ENCODE measurements around the gene C19orf44. TPM values are rescaled to one million over a fixed set of nuclear protein-coding genes. Genes with fewer than 3 reads are reported as not detected.
"Not testable (repeated sequence)": the region's sequence is repeated elsewhere in the genome, so short reads cannot be mapped to it uniquely, and the experiment has no call there.

Gene C19orf44
- total RNA-seq, 1 donor from 2014 or later = 13.2 TPM

DNA sequence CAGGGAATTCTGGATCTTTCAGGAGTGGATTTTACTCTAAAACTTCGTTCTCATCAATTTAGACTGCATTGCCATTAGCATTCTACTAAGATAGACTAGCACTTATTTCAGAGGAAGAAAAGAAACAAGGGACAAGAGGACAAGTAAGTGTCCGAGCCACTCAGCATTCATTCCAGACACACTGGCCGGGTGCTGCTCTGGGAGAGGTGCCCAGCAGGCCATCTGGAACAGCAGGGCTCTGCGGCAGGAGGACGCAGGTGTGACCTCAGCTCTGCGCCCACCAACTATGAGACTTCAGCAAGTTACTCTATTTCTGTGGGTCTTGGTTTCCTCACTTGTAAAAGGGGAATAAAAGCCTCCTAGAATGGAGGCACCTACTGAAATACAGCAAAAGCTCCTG lies 28.6 kb upstream of the C19orf44 start:
- H3K27me3 ChIP-seq = no peaks in the 10 kb centered on the region
- no peak overlapping the region for H3K4me2 ChIP-seq
- TF ChIP-seq EZH2 (IDR thresholded peaks at IDR 0.05) (no peak), EZH2phosphoT487 (IDR thresholded peaks at IDR 0.05) (no peak)
- TF ChIP-seq, protein P1, sequence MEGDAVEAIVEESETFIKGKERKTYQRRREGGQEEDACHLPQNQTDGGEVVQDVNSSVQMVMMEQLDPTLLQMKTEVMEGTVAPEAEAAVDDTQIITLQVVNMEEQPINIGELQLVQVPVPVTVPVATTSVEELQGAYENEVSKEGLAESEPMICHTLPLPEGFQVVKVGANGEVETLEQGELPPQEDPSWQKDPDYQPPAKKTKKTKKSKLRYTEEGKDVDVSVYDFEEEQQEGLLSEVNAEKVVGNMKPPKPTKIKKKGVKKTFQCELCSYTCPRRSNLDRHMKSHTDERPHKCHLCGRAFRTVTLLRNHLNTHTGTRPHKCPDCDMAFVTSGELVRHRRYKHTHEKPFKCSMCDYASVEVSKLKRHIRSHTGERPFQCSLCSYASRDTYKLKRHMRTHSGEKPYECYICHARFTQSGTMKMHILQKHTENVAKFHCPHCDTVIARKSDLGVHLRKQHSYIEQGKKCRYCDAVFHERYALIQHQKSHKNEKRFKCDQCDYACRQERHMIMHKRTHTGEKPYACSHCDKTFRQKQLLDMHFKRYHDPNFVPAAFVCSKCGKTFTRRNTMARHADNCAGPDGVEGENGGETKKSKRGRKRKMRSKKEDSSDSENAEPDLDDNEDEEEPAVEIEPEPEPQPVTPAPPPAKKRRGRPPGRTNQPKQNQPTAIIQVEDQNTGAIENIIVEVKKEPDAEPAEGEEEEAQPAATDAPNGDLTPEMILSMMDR (IDR thresholded peaks at IDR 0.05) = no peak
- peak overlapping the region; percentile 17 for H3K9ac ChIP-seq
- Mint-ChIP-seq H3K4me1 (peaks cover 52% of the 10 kb centered on the region), H3K4me3 (no peak overlapping the region), H3K36me3 (peaks cover 7% of the 10 kb centered on the region), H3K27me3 (ENCODE audit: insufficient read depth, low read depth) (no peaks in the 10 kb centered on the region), H3K9me3 (no peaks in the 10 kb centered on the region), H3K27ac (peak overlapping the region; percentile 16)
- H3F3A ChIP-seq (ENCODE audit: low read depth) = no peaks in the 10 kb centered on the region
- H3K36me3 ChIP-seq = no peaks in the 10 kb centered on the region
- DNase-seq (ENCODE audit: low spot score) = no peak
- peaks cover 90% of the 10 kb centered on the region for H3K79me2 ChIP-seq (ENCODE audit: low read depth)
- H3K4me1 ChIP-seq = peaks cover 12% of the 10 kb centered on the region
- no peaks in the 10 kb centered on the region for H3K9me3 ChIP-seq (ENCODE audit: low read depth)
- H4K20me1 ChIP-seq (ENCODE audit: low read depth) = peaks cover 89% of the 10 kb centered on the region
- no peak overlapping the region for H3K27ac ChIP-seq
- H2AFZ ChIP-seq (replicated peaks) = no peak overlapping the region
- no peak overlapping the region for H3K4me3 ChIP-seq

- H3K27ac ChIP-seq = no peak overlapping the region
- H3K4me2 ChIP-seq = peak overlapping the region; percentile 92
- peaks cover 60% of the 10 kb centered on the region for H4K20me1 ChIP-seq (ENCODE audit: low read depth)
- H3K9me3 ChIP-seq (ENCODE audit: low read depth) = no peaks in the 10 kb centered on the region
- H3K4me1 ChIP-seq = peaks cover 12% of the 10 kb centered on the region
- Mint-ChIP-seq H3K27ac (peak overlapping the region; percentile 11), H3K4me1 (peaks cover 37% of the 10 kb centered on the region), H3K4me3 (peak overlapping the region; percentile 96), H3K27me3 (ENCODE audit: insufficient read depth, low read depth) (peaks cover 5% of the 10 kb centered on the region), H3K36me3 (peaks cover 5% of the 10 kb centered on the region), H3K9me3 (peaks cover 2% of the 10 kb centered on the region)
- TF ChIP-seq, protein P1 (IDR thresholded peaks at IDR 0.05) = no peak
- no peak for TF ChIP-seq EZH2phosphoT487 (IDR thresholded peaks at IDR 0.05)
- no peak for TF ChIP-seq EZH2 (IDR thresholded peaks at IDR 0.05)
- no peak overlapping the region for H2AFZ ChIP-seq (replicated peaks)
- no peak overlapping the region for H3K9ac ChIP-seq
- H3K27me3 ChIP-seq = no peaks in the 10 kb centered on the region
- peak overlapping the region; percentile 99 for H3K4me3 ChIP-seq
- DNase-seq (ENCODE audit: low spot score) = no peak
- H3K36me3 ChIP-seq = no peaks in the 10 kb centered on the region
- H3K79me2 ChIP-seq (ENCODE audit: low read depth) = peaks cover 60% of the 10 kb centered on the region
- no peaks in the 10 kb centered on the region for H3F3A ChIP-seq (ENCODE audit: low read depth)
Measured at GRCh38 chr19:16470541-16470910, 25.7 kb upstream of the C19orf44 start.

GRCh38 chr19:16470911-16471811 lies 25.0 kb upstream of the C19orf44 start:
- no peaks in the 10 kb centered on the region for H3F3A ChIP-seq (ENCODE audit: low read depth)
- H3K36me3 ChIP-seq = no peaks in the 10 kb centered on the region
- Mint-ChIP-seq H3K36me3 (peaks cover 4% of the 10 kb centered on the region), H3K4me3 (peak overlapping the region; percentile 96), H3K27me3 (ENCODE audit: insufficient read depth, low read depth) (peaks cover 5% of the 10 kb centered on the region), H3K27ac (peak overlapping the region; percentile 11), H3K9me3 (peaks cover 2% of the 10 kb centered on the region), H3K4me1 (peaks cover 37% of the 10 kb centered on the region)
- peak overlapping the region; percentile 92 for H3K4me2 ChIP-seq
- TF ChIP-seq EZH2 (IDR thresholded peaks at IDR 0.05) (no peak), EZH2phosphoT487 (IDR thresholded peaks at IDR 0.05) (no peak)
- TF ChIP-seq, protein P1 (IDR thresholded peaks at IDR 0.05) = no peak
- H4K20me1 ChIP-seq (ENCODE audit: low read depth) = peaks cover 54% of the 10 kb centered on the region
- peaks cover 12% of the 10 kb centered on the region for H3K4me1 ChIP-seq
- H3K9me3 ChIP-seq (ENCODE audit: low read depth) = no peaks in the 10 kb centered on the region
- H3K9ac ChIP-seq = peak overlapping the region; percentile 87
- peak overlapping the region; percentile 51 for H2AFZ ChIP-seq (replicated peaks)
- peak overlapping the region; percentile 99 for H3K4me3 ChIP-seq
- H3K27ac ChIP-seq = no peak overlapping the region
- peaks cover 54% of the 10 kb centered on the region for H3K79me2 ChIP-seq (ENCODE audit: low read depth)
- DNase-seq (ENCODE audit: low spot score) = peak; percentile 44
- H3K27me3 ChIP-seq = no peaks in the 10 kb centered on the region

- DNase-seq (ENCODE audit: low spot score); H3K27me3 Mint-ChIP-seq (ENCODE audit: insufficient read depth, low read depth); H3K36me3 ChIP-seq; H3K27ac ChIP-seq; H3K9me3 ChIP-seq (ENCODE audit: low read depth); H3K9me3 Mint-ChIP-seq; H3F3A ChIP-seq (ENCODE audit: low read depth); H3K36me3 Mint-ChIP-seq; H3K27me3 ChIP-seq; H3K27ac Mint-ChIP-seq; H3K9ac ChIP-seq: not testable (repeated sequence)
- peaks cover 40% of the 10 kb centered on the region for H3K79me2 ChIP-seq (ENCODE audit: low read depth)
- H3K4me3 ChIP-seq = peak overlapping the region; percentile 99
- peak overlapping the region; percentile 83 for H3K4me2 ChIP-seq
- peak overlapping the region; percentile 89 for H3K4me3 Mint-ChIP-seq
- H3K4me1 Mint-ChIP-seq = peaks cover 34% of the 10 kb centered on the region
- peak overlapping the region; percentile 73 for H2AFZ ChIP-seq (replicated peaks)
- peaks cover 40% of the 10 kb centered on the region for H4K20me1 ChIP-seq (ENCODE audit: low read depth)
- H3K4me1 ChIP-seq = peaks cover 14% of the 10 kb centered on the region
Measured at GRCh38 chr19:16472559-16472899, 23.7 kb upstream of the C19orf44 start.
